Ishikawa (cell line): Measurements from ENCODE around the gene TSPAN31.

Source experiments
- CEBPB ChIP-seq: IDR thresholded peaks from 2 replicates; pipeline ENCODE4 v1.6.1; 2012
- CREB1 ChIP-seq: IDR thresholded peaks from 2 replicates; pipeline ENCODE4 v1.6.1; 2012; ENCODE audit warnings: low read depth
- EGR1 ChIP-seq: IDR thresholded peaks from 2 replicates; pipeline ENCODE4 v1.6.1; 2012
- EP300 ChIP-seq: IDR thresholded peaks from 2 replicates; pipeline ENCODE4 v1.6.1; 2012; ENCODE audit warnings: borderline replicate concordance
- FOXM1 ChIP-seq: IDR thresholded peaks from 2 replicates; pipeline ENCODE4 v1.6.1; 2012; ENCODE audit warnings: low read depth, borderline replicate concordance
- MAX ChIP-seq: IDR thresholded peaks from 2 replicates; pipeline ENCODE4 v1.6.1; 2012
- NFIC ChIP-seq: IDR thresholded peaks from 2 replicates; pipeline ENCODE4 v1.6.1; 2012
- RAD21 ChIP-seq: IDR thresholded peaks from 2 replicates; pipeline ENCODE4 v1.6.1; 2012; ENCODE audit warnings: low read depth
- REST ChIP-seq: IDR thresholded peaks from 2 replicates; pipeline ENCODE4 v1.6.1; 2012; ENCODE audit warnings: low read depth, mild to moderate bottlenecking
- TAF1 ChIP-seq: IDR thresholded peaks from 2 replicates; pipeline ENCODE4 v1.6.1; 2012; ENCODE audit warnings: low read depth, mild to moderate bottlenecking
- TCF12 ChIP-seq: IDR thresholded peaks from 2 replicates; pipeline ENCODE4 v1.6.1; 2012; ENCODE audit warnings: low read depth
- TEAD4 ChIP-seq: IDR thresholded peaks from 2 replicates; pipeline ENCODE4 v1.6.1; 2012
- USF1 ChIP-seq: IDR thresholded peaks from 2 replicates; pipeline ENCODE4 v1.6.1; 2012
- YY1 ChIP-seq: IDR thresholded peaks from 2 replicates; pipeline ENCODE4 v1.6.1; 2012; ENCODE audit warnings: low read depth
- ZBTB7A ChIP-seq: IDR thresholded peaks from 2 replicates; pipeline ENCODE4 v1.6.1; 2012; ENCODE audit warnings: low read depth

Gene TSPAN31

GRCh38 chr12:57772429-57773322 is 27.8 kb downstream of the TSPAN31 start, which contains the start of gene EEF1AKMT3:
Gene EEF1AKMT3, plus strand, starts transcription at chr12:57772614. Its CDS starts 111 bp downstream, at chr12:57772725.
- TF ChIP-seq REST (no peak; the same call in 1 of the 2 replicates), TCF12 (no peak), YY1 (no peak), ZBTB7A (peak; percentile 82)

DNA sequence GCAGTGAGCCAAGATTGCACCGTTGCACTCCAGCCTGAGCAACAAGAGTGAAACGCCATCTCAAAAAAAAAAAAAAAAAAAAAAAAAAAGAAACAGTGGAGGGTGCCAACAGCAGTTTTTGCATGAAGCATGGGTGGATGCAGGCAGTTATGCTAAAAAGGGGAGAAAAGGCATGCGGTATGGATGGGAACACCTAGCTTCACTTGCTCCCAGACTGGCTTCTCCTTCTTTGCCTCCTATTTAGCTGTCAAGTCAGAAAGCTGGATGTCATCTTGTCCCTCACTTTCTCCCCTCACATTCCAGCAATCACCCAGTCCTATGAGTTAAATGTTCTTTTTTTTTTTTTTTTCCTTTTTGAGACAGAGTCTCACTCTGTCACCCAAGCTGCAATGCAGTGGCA is 30.2 kb downstream of the TSPAN31 start:
- TF ChIP-seq CEBPB: no peak
- no peak for TF ChIP-seq NFIC
- TF ChIP-seq EP300: no peak
- no peak for TF ChIP-seq TAF1
- no peak for TF ChIP-seq TEAD4
- no peak for TF ChIP-seq TCF12
- TF ChIP-seq CREB1: no peak
- TF ChIP-seq ZBTB7A: no peak
- no peak for TF ChIP-seq YY1
- no peak for TF ChIP-seq RAD21
- TF ChIP-seq EGR1: no peak
- TF ChIP-seq MAX: no peak
- TF ChIP-seq REST: no peak
- TF ChIP-seq USF1: no peak

DNA sequence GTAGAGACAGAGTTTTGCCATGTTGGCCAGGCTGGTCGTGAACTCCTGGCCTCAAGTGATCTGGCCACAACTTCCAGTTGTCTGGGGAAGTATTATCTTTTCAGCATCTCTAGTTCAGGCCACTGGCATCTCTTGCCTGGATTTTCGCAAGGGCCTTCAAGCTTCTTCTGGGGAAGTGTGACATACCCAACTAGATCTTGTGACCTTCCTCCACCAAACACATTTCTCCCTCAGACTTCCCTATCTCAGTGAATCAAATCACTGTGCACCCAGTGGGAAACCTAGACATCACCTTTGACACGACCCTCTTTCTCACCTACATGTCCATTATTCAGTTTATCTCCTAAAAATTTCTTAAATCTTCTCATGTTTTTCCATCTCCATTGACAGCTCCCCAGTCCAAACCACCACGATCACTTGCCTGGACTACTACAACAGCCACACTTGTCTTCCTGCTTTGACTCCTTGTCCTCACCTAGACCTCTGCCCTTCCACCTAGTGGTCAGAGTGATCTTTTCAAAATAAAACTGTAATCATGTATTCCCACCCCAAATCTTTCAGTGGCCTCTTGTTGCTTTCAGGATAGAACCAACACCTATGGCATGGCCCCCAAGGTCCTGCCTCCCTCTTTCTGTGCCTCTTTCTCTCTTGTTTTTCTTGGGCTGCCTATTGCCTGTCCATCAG is 30.9 kb downstream of the TSPAN31 start:
- TF ChIP-seq RAD21 (no peak), EGR1 (no peak), YY1 (no peak), TCF12 (no peak), ZBTB7A (no peak), EP300 (no peak), REST (no peak), USF1 (no peak), FOXM1 (no peak), TEAD4 (no peak), NFIC (no peak), MAX (no peak), CREB1 (no peak), CEBPB (no peak), TAF1 (no peak)

- no peak for TF ChIP-seq CREB1
- no peak for TF ChIP-seq EGR1
Observed at GRCh38 chr12:57776247-57776587, 31.4 kb downstream of the TSPAN31 start.
